HG03571 (cell line): Measurements from ENCODE around the gene KRTAP19-1.
"Not testable (repeated sequence)": the region's sequence is repeated elsewhere in the genome, so short reads cannot be mapped to it uniquely, and the experiment has no call there.

ENCODE experiments used
- ATAC-seq: cut with Tn5 transposase; IDR thresholded peaks from one replicate; pipeline ENCODE4 v1.9.1; 2021; ENCODE audit not compliant: unreplicated experiment

The KRTAP19-1 gene

DNA sequence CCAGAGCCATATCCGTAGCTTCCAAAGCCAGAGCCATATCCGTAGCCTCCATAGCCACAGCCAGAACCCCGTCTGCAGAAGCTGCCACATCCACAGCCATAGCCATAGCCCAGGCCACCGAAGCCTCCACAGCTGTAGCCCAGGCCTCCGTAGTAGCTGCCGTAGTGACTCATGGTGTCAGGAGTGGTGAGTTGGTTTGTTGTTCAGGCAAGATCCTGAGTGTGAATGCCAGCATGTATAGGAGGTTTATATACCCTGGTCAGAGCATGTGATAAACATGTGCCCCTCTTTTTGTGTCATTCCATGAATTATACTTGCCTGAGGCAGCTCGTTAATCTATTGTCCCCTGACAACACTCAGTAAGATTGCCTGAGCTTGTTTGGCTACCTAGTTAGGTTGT lies at the start of gene KRTAP19-1:
Gene KRTAP19-1 (minus strand): TSS at position 223 of the 400 bp plus-strand sequence. CDS start 50 bp downstream, at position 173.
- ATAC-seq = no peak

DNA sequence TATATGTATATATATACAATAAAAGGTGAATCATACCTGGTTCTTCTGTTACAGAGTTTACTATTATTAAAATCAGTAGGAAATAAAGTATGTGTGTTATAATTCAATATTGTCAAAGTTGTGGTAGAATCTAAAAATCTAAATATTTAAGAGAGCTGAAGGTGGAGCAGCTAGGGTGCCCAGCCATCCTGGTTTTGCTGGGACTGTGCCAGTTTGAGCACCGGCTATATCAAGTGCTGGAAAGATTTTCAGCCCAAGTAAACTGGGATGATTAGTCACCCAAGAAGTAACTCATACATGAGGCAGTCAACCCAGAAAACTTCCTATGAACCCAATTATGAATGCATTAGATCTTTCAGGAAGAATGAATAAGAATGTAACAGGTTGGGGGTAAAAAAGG lies 38.7 kb upstream of the KRTAP19-1 start:
- ATAC-seq = no peak

DNA sequence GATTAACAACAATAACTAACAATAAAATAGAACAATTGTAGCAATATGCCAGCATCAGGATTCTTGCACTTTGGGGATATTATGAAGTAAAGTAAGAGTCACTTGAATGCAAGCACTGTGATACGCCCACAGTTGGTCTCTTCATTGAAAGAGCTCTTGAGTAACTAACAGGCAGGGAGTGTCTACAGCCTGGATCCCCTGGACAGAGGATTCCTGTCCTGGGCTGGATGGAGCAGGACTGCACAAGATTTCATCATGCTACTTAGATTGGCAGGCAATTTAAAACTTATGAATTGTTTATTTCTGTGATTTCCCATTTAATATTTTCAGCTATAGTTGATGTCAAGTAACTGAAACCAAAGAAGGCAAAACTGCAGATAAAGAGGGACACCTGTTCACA lies 35.5 kb upstream of the KRTAP19-1 start:
- ATAC-seq = no peak

DNA sequence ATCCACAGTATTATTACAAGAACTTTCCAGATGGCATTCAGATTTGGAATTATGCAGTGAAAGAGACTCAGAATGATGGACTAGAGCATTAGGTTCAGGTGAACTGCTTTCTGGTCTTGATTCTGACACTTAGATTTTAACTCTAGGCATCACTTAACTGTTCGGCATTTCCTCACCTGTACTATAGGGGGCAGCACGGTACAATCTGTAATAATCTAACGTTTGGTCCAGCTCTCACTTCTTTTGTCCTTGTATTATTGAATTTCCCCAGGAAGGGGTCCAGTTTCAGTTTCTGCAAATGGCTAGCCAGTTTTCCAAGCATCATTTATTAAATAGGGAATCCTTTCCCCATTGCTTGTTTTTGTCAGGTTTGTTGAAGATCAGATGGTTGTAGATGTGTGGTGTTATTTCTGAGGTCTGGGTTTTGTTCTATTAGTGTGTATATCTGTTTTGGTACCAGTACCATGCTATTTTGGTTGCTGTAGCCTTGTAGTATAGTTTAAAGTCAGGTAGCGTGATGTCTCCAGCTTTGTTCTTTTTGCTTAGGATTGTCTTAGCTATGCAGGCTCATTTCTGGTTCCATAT lies 25.5 kb upstream of the KRTAP19-1 start:
- ATAC-seq = not testable (repeated sequence)

DNA sequence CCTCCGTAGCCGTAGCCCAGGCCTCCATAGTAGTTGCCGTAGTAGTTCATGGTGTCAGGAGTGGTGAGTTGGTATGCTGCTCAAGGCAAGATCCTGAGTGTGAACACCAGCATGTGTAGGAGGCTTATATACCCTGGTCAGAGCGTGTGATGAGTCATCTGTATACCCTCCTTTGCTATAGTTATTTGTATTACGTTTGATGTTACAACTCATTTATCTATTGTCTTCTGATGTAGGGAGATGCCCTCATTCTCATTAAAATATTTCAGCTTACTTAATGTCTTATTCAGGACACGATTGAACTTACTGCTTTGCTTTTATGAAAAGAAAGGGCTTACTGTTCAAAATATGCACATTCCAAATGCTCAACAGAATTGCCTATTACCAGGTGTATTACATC lies 21.9 kb upstream of the KRTAP19-1 start, which contains the start of gene KRTAP19-5:
Gene KRTAP19-5 (minus strand): TSS at position 101 of the 400 bp plus-strand sequence. CDS start 51 bp downstream, at position 50.
- ATAC-seq = no peak

DNA sequence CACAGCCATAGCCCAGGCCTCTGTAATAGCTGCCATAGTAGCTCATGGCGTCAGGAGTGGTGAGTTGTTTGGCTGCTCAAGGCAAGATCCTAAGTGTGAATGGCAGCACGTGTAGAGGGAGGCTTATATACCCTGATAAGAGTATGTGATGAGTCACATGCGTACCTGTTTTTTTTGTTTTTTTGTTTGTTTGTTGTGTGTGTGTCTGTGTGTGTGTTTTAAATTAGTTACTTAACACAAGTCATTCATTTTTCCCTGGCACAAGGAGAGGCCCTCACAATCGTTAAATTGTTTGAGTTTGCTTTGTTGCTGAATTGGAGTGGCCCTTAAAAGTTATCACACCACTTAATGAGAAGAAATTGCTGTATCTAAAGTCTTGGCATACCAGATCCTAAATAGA lies 16.9 kb upstream of the KRTAP19-1 start, which contains the start of gene KRTAP19-4:
Gene KRTAP19-4 (minus strand): TSS at position 101 of the 400 bp plus-strand sequence. CDS start 55 bp downstream, at position 46.
- no peak for ATAC-seq

DNA sequence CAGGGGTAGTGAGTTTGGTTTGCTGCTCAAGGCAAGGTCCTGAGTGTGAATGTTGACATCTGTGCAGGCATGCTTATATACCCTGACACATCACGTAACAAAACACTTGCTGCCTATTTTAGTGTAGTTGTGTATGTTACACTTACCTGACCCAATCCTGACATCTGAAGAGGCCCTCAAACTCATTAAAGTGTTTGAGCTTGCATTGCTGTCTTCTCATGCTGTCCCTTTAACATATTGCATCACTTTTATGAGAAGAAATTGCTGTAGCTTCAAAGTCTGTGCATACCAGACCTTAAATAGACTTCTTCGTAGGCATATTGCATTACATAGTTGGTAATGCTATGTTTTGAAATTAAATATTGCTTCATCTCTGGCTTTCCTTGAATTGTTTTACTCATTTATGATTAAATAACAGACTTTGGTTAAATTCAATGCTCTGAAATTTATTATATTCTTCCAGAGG lies 11.8 kb upstream of the KRTAP19-1 start, which contains the start of gene KRTAP19-3:
Gene KRTAP19-3 (minus strand): TSS at position 51 of the 466 bp plus-strand sequence. CDS start 56 bp downstream, outside the sequence.
- no peak for ATAC-seq

DNA sequence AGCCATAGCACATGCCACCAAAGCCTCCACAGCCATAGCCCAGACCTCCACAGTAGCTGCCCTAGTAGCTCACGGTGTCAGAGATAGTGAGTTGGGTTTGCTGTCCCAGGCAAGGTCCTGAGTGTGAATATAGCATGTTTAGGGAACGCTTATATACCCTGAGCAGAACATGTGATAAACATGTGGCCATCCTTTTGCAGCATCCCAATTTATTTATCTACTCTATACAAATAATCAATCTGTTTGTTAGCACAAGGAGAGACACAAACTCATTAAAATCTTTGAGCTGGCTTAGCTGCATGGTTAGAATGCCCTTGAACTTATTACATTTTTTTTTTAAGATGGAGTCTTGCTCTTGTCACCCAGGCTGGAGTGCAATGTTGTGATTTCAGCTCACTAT lies 7.2 kb upstream of the KRTAP19-1 start, which contains the start of gene KRTAP19-2:
Gene KRTAP19-2 (minus strand): TSS at position 101 of the 400 bp plus-strand sequence. CDS start 88 bp downstream, at position 13.
- no peak for ATAC-seq

DNA sequence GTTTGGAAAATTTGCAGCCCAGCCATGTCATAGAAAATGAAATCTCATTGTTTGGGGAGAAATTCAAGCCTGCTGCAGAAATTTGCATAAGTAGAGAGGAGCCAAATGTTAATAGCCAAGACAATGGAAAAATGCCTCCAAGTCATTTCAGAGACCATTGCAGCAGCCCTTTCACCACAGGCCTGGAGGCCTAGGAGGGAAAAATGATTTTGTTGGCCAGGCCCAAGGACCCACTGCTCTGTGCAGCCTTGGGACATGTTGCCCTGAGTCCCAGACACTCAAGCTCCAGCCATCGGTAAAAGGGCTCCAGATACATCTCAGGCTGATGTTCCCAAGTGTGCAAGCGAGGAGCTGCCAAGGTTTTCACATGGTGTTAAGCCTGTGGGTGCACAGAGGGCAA lies 6.0 kb upstream of the KRTAP19-1 start:
- ATAC-seq = no peak

DNA sequence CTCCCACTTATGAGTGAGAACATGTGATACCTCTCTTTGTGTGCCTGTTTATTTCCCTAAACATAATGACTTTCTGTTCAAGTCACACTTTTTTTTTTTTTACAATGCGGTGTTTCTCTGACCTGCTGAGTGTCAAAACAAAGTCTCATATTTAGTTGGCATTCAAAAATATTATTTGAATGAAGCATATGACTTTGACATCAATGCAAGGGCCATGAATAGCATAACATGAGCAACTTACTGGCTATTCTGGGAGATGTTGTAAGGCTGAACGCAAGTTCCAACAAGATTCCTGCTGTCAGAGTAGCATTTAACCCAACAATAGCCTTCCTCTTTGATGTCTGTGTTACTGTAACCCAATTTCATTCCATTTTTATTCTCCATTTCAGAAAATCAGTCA lies 2.0 kb upstream of the KRTAP19-1 start:
- no peak for ATAC-seq

DNA sequence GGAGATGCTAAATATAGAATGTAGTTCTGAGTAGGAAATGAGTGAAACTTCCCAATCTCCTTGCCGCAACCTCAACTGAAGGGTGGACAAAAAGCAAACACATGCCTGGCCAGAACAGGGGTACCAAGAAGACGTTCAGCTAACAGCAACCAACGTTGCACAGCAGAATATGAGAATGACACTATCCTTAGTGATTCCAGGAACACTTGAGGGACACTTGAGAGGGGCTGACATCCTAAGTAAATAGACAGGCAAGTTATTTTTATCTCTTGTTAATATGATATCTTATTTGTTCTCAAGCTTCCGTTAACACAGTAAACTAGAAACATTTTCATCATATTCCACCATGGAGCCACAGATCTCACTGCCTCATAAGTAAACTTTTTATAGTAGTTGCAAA lies 908 bp downstream of the KRTAP19-1 start:
- no peak for ATAC-seq

DNA sequence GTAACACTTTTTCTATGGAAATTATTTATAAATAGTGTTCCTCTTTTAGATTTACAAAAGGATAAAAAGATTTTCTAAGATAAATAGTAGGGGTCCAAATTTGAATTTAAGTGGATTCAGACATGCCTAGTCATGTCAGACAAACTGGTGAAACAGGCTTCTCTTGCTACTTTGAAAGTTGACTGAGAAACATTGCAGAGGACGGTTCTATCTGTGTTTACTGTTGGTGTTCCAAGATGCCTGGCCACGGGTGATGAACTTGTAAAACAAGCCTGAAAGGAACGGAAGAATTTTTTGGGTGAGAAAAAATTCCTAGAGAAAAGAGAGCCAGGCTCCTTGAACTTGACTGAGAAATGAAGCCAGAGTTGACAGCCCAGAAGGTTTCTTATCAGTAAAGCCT lies 2.2 kb downstream of the KRTAP19-1 start:
- no peak for ATAC-seq

DNA sequence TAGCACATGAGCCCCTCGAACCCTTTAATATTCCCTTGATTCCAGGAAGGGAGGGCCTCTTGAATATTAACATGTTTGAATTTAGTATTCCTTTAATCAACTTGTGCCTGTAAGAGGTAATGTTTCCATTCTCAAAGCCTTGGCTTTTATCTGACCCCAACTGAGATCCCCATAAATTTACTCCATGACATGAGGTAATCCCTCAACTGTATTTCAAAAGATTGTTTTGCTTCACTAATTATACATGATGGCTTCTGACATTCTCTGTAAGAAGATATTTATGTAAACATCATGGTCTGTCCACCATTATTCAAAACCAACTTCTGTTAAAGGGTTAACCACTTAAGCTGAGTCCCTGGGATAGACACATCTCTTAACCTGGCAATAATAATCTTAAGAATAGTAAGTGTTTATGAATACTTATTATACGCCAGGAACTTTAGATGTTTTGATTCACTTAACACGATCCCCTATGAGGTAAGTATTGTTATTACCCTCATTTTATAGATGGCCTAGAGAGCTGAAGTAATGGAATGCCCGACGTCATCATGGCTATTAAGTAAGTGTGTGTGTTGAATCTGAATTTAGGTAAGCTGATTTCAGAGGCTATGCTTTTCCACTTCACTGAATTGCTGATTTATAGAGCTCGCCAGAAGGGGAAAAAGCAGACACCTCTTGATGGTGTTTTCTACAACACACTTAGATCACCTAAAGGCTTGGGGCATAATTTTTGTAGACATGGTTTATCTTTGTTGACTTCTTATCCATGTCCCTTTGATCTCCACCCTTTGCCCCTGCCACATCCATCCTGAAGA lies 11.1 kb downstream of the KRTAP19-1 start:
- ATAC-seq = no peak

DNA sequence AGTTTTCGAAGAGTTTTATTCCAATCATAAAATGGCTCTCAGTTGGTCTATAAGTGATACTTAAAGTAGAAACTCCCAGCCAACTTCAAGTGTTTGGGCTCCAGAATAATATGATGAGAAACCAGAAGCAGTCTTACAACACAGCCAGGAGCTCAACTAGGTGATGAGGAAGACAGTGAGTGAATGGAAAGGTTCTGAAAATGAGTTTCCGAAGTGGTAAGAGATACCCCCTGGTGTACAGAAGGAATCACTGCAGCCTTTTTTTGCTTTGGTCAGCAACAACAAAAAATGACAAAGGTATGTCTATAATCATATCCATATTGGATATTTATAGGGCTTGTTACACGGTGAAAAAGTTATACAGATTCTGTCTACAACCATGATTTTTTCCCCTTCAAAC lies 16.5 kb downstream of the KRTAP19-1 start:
- no peak for ATAC-seq

DNA sequence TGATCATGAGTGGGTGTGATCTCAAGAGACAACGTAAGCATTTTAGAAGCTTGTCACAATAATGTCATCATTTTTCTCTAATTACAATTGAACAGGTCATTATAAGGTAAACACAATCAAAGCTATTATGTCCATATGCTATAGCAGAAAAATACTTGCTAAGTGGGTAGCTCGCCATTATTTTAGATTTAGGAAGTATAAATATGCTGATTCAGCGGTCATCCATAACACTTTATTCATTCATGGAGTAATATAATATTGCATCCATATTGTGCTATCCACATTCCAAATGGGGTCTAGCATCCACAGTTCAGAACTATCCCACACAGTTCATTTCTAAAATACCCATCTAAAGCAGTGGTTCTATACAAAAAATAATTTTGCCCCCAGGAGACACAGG lies 31.7 kb downstream of the KRTAP19-1 start:
- no peak for ATAC-seq

DNA sequence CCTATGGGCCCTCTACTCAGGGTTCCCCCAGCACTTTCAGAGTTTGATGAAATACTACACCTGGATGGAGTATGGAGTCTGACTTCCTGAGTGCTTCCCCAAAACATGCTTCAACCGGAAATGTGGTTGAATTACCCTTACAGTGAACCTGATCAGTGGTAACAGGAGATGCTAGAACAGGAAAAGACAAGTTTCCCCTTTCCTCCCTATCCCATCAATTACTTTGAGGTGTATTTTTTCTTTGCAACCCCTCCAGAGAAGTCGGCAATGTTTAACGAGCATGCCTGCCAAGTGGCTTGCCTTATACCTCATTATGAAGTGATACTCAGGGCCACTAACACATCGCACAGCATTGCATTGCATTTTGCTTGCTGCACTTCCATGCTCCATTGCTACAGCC lies 33.1 kb downstream of the KRTAP19-1 start:
- no peak for ATAC-seq

DNA sequence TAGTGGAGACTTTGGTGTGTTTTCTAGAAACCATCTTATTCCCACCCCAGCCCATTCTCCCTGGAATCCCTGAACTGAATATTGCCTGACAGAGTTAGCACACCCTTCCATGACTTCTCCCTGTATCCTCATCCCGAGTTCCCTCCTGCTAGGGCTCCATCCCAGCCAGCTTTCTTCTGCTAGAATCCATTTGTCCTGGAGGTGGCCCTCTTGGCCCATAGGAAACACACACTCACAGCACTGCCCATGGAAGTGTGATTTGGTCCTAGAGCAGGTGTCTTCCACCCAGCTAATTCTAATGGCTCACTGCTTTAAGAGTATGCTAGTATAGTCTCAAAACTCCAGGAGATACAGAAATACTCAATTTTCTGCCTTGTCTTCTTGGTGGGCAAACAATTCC lies 36.0 kb downstream of the KRTAP19-1 start:
- no peak for ATAC-seq

DNA sequence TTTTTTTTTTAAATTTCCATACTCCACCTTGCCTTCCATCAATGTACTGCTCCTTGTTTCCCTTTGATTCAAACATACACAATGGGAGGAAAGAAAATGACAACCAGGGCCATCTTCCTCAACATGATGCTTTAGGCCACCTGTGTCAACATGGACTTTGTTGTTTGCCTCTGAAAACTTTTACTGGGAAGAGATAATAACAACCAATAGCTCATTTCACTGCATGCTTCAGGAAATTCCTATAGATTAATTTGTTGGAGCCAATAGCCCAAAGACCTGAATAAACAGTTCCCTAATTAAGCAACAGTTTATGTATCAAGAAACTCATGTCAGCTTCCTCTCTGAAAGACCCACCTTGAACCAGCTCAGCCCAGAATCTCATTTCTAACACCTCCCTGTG lies 36.9 kb downstream of the KRTAP19-1 start:
- no peak for ATAC-seq

DNA sequence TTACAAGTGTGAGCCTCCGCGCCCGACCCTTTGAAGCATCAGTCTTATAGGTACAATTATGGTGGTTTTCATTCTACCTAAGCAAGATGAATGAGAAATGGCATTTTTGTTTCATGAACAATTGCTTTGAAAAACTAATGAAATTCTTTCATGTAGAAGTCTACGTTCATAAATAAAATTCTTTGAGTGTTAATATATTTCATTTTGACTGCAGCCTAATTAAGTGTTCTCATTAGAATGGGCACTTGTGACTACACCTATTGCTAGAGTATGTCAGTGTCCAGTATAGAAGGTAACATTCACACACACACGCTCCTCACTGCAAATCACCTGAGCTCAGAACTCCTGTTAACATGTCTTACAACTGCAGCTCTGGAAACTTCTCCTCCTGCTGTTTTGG lies 40.2 kb downstream of the KRTAP19-1 start, which contains the start of gene KRTAP15-1:
Gene KRTAP15-1 (plus strand): TSS at position 301 of the 400 bp plus-strand sequence. CDS start 53 bp downstream, at position 354.
- ATAC-seq = no peak

DNA sequence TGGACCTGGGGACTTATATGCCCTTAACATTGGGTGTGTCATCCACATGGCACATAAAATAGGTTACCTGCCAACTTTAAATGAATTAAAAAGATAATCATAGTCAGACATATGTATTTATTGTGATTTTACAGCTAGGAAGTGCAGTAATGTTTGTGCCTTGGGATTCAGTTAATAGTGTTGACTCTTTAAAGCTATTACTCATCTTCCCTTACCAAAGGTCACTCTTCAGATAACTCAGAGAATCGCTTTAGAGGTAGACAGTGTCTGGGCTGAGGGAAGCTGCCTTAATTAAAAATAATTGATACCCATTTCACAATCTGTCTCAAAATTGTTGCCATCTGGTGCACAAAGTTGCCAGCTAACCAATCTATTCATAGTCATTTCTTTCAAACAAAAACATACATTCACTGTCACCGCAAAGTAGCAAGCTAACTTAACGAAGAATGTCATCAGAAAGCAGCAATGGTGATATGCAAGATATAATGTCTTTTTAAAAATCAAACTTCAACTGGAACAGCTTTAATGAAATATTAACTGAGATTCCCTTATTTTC lies 43.1 kb downstream of the KRTAP19-1 start:
- no peak for ATAC-seq

DNA sequence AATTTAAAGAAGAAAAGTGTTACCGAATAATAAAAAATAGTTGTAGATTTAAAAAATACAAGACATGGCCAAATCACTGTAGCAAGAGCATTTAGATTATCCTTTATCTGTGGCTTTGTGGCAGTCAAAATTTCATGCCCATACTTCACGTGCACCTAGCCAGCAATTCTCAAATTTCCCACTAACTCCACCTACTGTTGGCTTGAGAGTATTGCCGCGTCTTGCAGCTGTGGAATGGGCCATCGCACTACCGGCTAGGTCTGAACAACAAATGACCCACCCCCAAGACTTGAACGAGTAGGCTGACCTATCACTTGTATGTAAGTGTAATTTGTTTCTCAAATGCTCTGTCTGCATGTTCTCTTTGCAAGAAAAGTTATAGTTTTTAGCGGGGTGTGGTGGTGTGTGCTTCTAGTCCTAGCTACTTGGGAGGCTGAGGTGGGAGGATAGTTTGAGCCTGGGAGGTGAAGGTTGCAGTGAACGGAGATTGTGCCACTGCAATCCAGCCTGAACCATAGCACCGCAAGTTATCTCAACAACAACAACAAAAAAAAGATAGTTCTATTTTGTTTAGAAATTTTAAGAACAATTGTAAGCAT lies 46.0 kb downstream of the KRTAP19-1 start:
- ATAC-seq = no peak
